ENCODE data around the gene C1orf21.

DNA sequence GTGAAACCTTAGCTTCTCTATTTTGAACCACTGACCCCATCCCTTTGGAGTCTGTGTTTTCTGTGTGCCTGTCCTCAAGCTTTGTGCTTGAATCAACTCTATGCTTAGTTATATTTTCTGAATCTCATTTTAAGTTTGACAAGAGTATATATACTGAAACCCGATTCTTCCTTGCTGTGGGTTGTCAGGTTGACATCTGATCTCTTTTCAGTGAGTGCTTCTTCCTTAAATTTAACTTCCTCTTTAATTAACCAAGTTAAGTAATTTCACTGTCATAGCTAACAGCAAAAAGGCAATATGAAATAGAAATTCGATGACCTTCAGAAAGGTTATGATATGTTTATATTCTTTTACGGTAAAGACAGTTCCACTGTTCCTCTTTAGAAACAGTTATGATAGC is 69.4 kb downstream of the C1orf21 start:
- no peak for TF ChIP-seq EZH2 (IDR thresholded peaks at IDR 0.05; ENCODE audit: borderline replicate concordance, insufficient read depth, low read depth, low read length, poor library complexity, severe bottlenecking)
- TF ChIP-seq, protein P1, sequence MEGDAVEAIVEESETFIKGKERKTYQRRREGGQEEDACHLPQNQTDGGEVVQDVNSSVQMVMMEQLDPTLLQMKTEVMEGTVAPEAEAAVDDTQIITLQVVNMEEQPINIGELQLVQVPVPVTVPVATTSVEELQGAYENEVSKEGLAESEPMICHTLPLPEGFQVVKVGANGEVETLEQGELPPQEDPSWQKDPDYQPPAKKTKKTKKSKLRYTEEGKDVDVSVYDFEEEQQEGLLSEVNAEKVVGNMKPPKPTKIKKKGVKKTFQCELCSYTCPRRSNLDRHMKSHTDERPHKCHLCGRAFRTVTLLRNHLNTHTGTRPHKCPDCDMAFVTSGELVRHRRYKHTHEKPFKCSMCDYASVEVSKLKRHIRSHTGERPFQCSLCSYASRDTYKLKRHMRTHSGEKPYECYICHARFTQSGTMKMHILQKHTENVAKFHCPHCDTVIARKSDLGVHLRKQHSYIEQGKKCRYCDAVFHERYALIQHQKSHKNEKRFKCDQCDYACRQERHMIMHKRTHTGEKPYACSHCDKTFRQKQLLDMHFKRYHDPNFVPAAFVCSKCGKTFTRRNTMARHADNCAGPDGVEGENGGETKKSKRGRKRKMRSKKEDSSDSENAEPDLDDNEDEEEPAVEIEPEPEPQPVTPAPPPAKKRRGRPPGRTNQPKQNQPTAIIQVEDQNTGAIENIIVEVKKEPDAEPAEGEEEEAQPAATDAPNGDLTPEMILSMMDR (IDR thresholded peaks at IDR 0.05) = no peak
